HepG2 (cell line): ENCODE data around the gene SINHCAF. TPM values are rescaled to one million over a fixed set of nuclear protein-coding genes. Genes with fewer than 3 reads are reported as not detected.
A peak's percentile ranks its signal among the peaks of the same experiment; 100 is the strongest.

Experiments
- CAMTA2 ChIP-seq: sonication (generic); formaldehyde crosslinking; IDR thresholded peaks from 2 replicates; pipeline ENCODE4 v1.4.0; 2020; ENCODE audit warnings: mild to moderate bottlenecking, missing genetic modification reagents, borderline replicate concordance
- SIX1 ChIP-seq: sonication (generic); formaldehyde crosslinking; IDR thresholded peaks from 2 replicates; pipeline ENCODE4 v1.4.0; 2020; ENCODE audit warnings: missing genetic modification reagents, borderline replicate concordance
- TBX2 ChIP-seq: sonication (generic); formaldehyde crosslinking; IDR thresholded peaks from 2 replicates; pipeline ENCODE4 v1.5.0; 2020; ENCODE audit warnings: missing genetic modification reagents, mild to moderate bottlenecking, borderline replicate concordance
- TGIF2 ChIP-seq: IDR thresholded peaks from 2 replicates; pipeline ENCODE4 v1.6.1; 2016; ENCODE audit warnings: control low read depth, missing compliant biosample characterization
- YEATS4 ChIP-seq: sonication (generic); formaldehyde crosslinking; IDR thresholded peaks from 2 replicates; pipeline ENCODE4 v1.4.0; 2020; ENCODE audit warnings: missing genetic modification reagents, borderline replicate concordance
- ZBTB39 ChIP-seq: sonication (generic); formaldehyde crosslinking; IDR thresholded peaks from 2 replicates; pipeline ENCODE4 v1.5.0; 2020; ENCODE audit warnings: missing genetic modification reagents
- ZNF678 ChIP-seq: sonication (generic); formaldehyde crosslinking; IDR thresholded peaks from 2 replicates; pipeline ENCODE4 v1.4.0; 2020; ENCODE audit warnings: mild to moderate bottlenecking, missing genetic modification reagents
- polyA plus RNA-seq, 8 experiments: library from polyadenylated mRNA; depleted of rRNA in 3 of 8; stranded (reverse) in 7 of 8; unstranded in 1 of 8; fragments of >200 nt; fragmentation: Illumina TruSeq in 4 of 8; extraction: Trizol in 4 of 8; gene quantifications; 2 replicates each; pipeline versions ENCODE4 v1.2.1 to v1.2.3, GENCODE V29; 2011 to 2016; ENCODE audit warnings: low read depth in 4 of 8, missing spikeins in 1 of 8, mixed read lengths in 1 of 8; ENCODE audit not compliant: insufficient read depth in 1 of 8
- total RNA-seq, 5 experiments: library from RNA; depleted of rRNA; stranded (reverse); fragments of >200 nt; fragmentation: Illumina TruSeq; extraction: Trizol; gene quantifications; 2 replicates each; pipeline ENCODE4 v1.2.3, GENCODE V29; 2016; ENCODE audit warnings: low read depth in 1 of 5
- TF ChIP-seq, protein P1 (sequence below): fragments of 450-650 bp; IDR thresholded peaks from 2 replicates; pipeline ENCODE4 v1.6.1; 2016

SINHCAF gene
- total and polyA plus RNA-seq, 2 of the 13 experiments (the other 11 are each of a cell fraction or from before 2014, with no cell fraction given), result 54.6 to 97.8 TPM

DNA sequence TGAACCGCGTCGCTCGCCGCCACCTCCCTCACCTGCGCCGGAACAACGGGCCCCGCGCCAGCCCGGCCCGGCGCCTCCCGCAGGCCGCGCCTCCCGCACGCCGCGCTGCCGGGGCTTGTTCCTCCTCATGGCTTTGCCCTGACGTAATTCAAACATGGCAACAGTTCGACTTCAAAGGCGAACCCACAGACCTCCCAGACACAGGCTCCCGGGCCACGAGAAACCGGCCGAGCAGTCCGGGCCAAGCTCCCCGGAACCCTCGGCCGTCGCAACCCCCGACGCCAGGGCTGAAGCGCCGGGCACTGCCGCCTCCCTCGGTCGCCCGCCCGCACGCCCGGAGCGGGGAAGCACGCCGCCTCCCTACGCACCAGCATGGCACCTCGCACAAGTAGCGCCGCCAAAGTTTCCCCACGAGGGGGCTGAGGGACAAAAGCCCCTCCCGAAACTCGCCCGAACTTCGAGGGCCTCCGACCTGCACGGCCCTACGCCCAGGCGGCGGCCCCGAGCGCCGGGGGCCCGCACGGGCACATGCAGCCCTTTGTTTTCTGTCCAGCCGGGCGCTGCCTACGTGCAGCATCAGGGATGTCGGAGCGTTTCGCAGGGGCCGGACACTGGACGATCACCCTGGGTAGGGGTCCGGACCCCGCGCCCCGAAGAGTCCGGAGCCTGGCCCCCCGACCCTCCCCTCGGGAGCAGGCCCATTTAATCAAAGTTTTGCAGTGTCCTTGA is 1.7 kb downstream of the SINHCAF start (continued):
- TF ChIP-seq SIX1 (CRISPR knock-in tag), result 0 out of 2 replicates have a peak, but pooled peaks have one; percentile 7
- no peak; the same call in 1 of the 2 replicates for TF ChIP-seq ZNF678 (CRISPR knock-in tag)
- peak; percentile 44; the same call in 1 of the 2 replicates for TF ChIP-seq TBX2 (CRISPR knock-in tag)
- TF ChIP-seq TGIF2 (CRISPR knock-in tag), result no peak
- TF ChIP-seq, protein P1, sequence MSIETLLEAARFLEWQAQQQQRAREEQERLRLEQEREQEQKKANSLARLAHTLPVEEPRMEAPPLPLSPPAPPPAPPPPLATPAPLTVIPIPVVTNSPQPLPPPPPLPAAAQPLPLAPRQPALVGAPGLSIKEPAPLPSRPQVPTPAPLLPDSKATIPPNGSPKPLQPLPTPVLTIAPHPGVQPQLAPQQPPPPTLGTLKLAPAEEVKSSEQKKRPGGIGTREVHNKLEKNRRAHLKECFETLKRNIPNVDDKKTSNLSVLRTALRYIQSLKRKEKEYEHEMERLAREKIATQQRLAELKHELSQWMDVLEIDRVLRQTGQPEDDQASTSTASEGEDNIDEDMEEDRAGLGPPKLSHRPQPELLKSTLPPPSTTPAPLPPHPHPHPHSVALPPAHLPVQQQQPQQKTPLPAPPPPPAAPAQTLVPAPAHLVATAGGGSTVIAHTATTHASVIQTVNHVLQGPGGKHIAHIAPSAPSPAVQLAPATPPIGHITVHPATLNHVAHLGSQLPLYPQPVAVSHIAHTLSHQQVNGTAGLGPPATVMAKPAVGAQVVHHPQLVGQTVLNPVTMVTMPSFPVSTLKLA, result peak; percentile 9; the same call in 1 of the 2 replicates
- peak; percentile 70 for TF ChIP-seq YEATS4 (CRISPR knock-in tag)
- 0 out of 2 replicates have a peak, but pooled peaks have one; percentile 31 for TF ChIP-seq ZBTB39 (CRISPR knock-in tag)
- 0 out of 2 replicates have a peak, but pooled peaks have one; percentile 35 for TF ChIP-seq CAMTA2 (CRISPR knock-in tag)
